Left renal cortex interstitium (tissue), 4 donors: ENCODE results near the gene DHX36. TPM values are rescaled to one million over a fixed set of nuclear protein-coding genes. Genes with fewer than 3 reads are reported as not detected.

Experiments used
- DNase-seq, 4 donors: peaks; one replicate each; pipeline ENCODE4 v3.0.0-alpha.2; 2013; ENCODE audit warnings: low read depth in 4 of 4, low spot score in 2 of 4, missing footprints in 1 of 4
- polyA plus RNA-seq, 4 donors: library from polyadenylated mRNA; unstranded; fragments of 120-200 nt; gene quantifications; one replicate each; pipeline ENCODE4 v1.2.1, GENCODE V29; 2013; ENCODE audit not compliant: insufficient read length in 4 of 4

Gene DHX36
- 10 to 100 TPM; 63.5 to 89.8 (median 73.7) TPM for polyA plus RNA-seq

- DNase-seq: peak; percentile 73 to 90 (median 82)
These were observed at the start of gene DHX36 for GRCh38 chr3:154323891-154324738. Gene DHX36 (minus strand): TSS chr3:154324487. CDS start chr3:154324416, 71 bp downstream.

- DNase-seq: peak in 1 of 4 donors; percentile 2
These were observed 42.9 kb upstream of the DHX36 start for GRCh38 chr3:154367221-154367620.

- DNase-seq: no peak
These were observed 40.6 kb upstream of the DHX36 start for GRCh38 chr3:154364849-154365248.

GRCh38 chr3:154361099-154361498, 36.8 kb upstream of the DHX36 start:
- DNase-seq: no peak

- DNase-seq: no peak
These were observed 31.7 kb upstream of the DHX36 start for GRCh38 chr3:154356009-154356408.

GRCh38 chr3:154349223-154349622, 24.9 kb upstream of the DHX36 start:
- DNase-seq: no peak

- DNase-seq: no peak
These were observed 21.3 kb upstream of the DHX36 start for GRCh38 chr3:154345422-154346122.

GRCh38 chr3:154338570-154338969, 14.3 kb upstream of the DHX36 start:
- DNase-seq: no peak

- no peak for DNase-seq
These were observed 13.7 kb upstream of the DHX36 start for GRCh38 chr3:154338008-154338407.

- no peak for DNase-seq
These were observed 10.7 kb upstream of the DHX36 start for GRCh38 chr3:154334973-154335420.

- no peak for DNase-seq
These were observed 3.6 kb upstream of the DHX36 start for GRCh38 chr3:154327871-154328270.

- DNase-seq: peak in 1 of 4 donors; percentile 6
These were observed 632 bp upstream of the DHX36 start for GRCh38 chr3:154324919-154325318.

- no peak for DNase-seq
These were observed 7.1 kb downstream of the DHX36 start for GRCh38 chr3:154316974-154317767.

GRCh38 chr3:154314152-154314551, 10.1 kb downstream of the DHX36 start:
- DNase-seq: no peak

GRCh38 chr3:154310840-154311239, 13.4 kb downstream of the DHX36 start:
- DNase-seq: no peak

- DNase-seq: no peak
These were observed 16.9 kb downstream of the DHX36 start for GRCh38 chr3:154307363-154307762.

GRCh38 chr3:154304936-154305335, 19.4 kb downstream of the DHX36 start:
- DNase-seq: no peak

GRCh38 chr3:154304116-154304786, 20.0 kb downstream of the DHX36 start:
- no peak for DNase-seq

- DNase-seq: no peak
These were observed 22.7 kb downstream of the DHX36 start for GRCh38 chr3:154301561-154301960.

- DNase-seq: no peak
These were observed 30.3 kb downstream of the DHX36 start for GRCh38 chr3:154294016-154294415.
